ENCODE measurements around the gene AIG1. TPM values are rescaled to one million over a fixed set of nuclear protein-coding genes. Genes with fewer than 3 reads are reported as not detected.

The AIG1 gene
- 2.2 and 4.1 TPM in 2 replicates for total RNA-seq (2021)
- Bru-seq, nascent RNA = percentile 29 among the genes with signal in this experiment
- BruChase-seq, experiment 1, labeled RNA remaining after a 2-hour chase = percentile 28 among the genes with signal in this experiment
- percentile 19 among the genes with signal in this experiment for BruChase-seq, experiment 2, labeled RNA remaining after a 6-hour chase
- long read RNA-seq, partial matches to known transcripts = 0 of 2 reads
- long read RNA-seq, other reads (novel, unspliced or antisense) = 1 of 2 reads

- CTCF ChIA-PET = no interaction called here
These were observed at the start of gene AIG1 for GRCh38 chr6:143060806-143061596. AIG1 (plus strand) TSS chr6:143060889; CDS start chr6:143060926, 37 bp downstream.

GRCh38 chr6:143014764-143015163 is 45.9 kb upstream of the AIG1 start:
- no peak overlapping the region for H3K27ac ChIP-seq (ENCODE audit: low read depth, low read length, poor library complexity, severe bottlenecking)
- TF ChIP-seq CTCF (conservative IDR thresholded peaks at IDR 0.05; ENCODE audit: low read depth, low read length) (no peak), EZH2 (IDR thresholded peaks at IDR 0.05; ENCODE audit: borderline replicate concordance, low read depth, low read length, poor library complexity, severe bottlenecking) (no peak)
- no peaks in the 10 kb centered on the region for H3K9me3 ChIP-seq (ENCODE audit: low read depth, low read length, poor library complexity, severe bottlenecking)
- H3K4me1 ChIP-seq (ENCODE audit: insufficient read depth, low read length, poor library complexity, severe bottlenecking) = no peaks in the 10 kb centered on the region
- no peaks in the 10 kb centered on the region for H3K27me3 ChIP-seq (replicated peaks; ENCODE audit: insufficient read depth, low read depth, low read length, poor library complexity)
- intact Hi-C loops (cut with micrococcal nuclease; ENCODE audit: unreplicated experiment) = no loop called here
- ChIA-PET CTCF (no interaction called here), POLR2A (ENCODE audit: low non-redundant PET) (no interaction called here)
- DNase-seq (ENCODE audit: low spot score) = no peak
- H3K36me3 ChIP-seq (ENCODE audit: insufficient read depth, low read length, poor library complexity, severe bottlenecking) = no peaks in the 10 kb centered on the region
- no TSS peak for BruUV-seq (replicated peaks)
- no peak overlapping the region for H3K4me3 ChIP-seq (ENCODE audit: low read depth, low read length, poor library complexity, severe bottlenecking)

More at GRCh38 chr6:143060806-143061596, at the start of gene AIG1:
- Histone ChIP-seq H3K4me3 (ENCODE audit: low read depth, low read length, poor library complexity, severe bottlenecking) (peak within 1 kb of the TSS; percentile 65), H3K36me3 (ENCODE audit: insufficient read depth, low read length, poor library complexity, severe bottlenecking) (no peaks in the 10 kb centered on the region), H3K9me3 (ENCODE audit: low read depth, low read length, poor library complexity, severe bottlenecking) (no peaks in the 10 kb centered on the region), H3K27ac (ENCODE audit: low read depth, low read length, poor library complexity, severe bottlenecking) (no peak within 1 kb of the TSS), H3K4me1 (ENCODE audit: insufficient read depth, low read length, poor library complexity, severe bottlenecking) (no peaks in the 10 kb centered on the region), H3K27me3 (replicated peaks; ENCODE audit: insufficient read depth, low read depth, low read length, poor library complexity) (no peaks in the 10 kb centered on the region)
- POLR2A ChIA-PET (ENCODE audit: low non-redundant PET) = no interaction called here
- BruUV-seq (replicated peaks) = no TSS peak
- DNase-seq (ENCODE audit: low spot score) = peak; percentile 43
- no peak for TF ChIP-seq CTCF (conservative IDR thresholded peaks at IDR 0.05; ENCODE audit: low read depth, low read length)
- no peak for TF ChIP-seq EZH2 (IDR thresholded peaks at IDR 0.05; ENCODE audit: borderline replicate concordance, low read depth, low read length, poor library complexity, severe bottlenecking)
- intact Hi-C loops (cut with micrococcal nuclease; ENCODE audit: unreplicated experiment) = no loop called here

GRCh38 chr6:143015300-143015706 is 45.4 kb upstream of the AIG1 start:
- Histone ChIP-seq H3K4me3 (ENCODE audit: low read depth, low read length, poor library complexity, severe bottlenecking) (no peak overlapping the region), H3K9me3 (ENCODE audit: low read depth, low read length, poor library complexity, severe bottlenecking) (no peaks in the 10 kb centered on the region), H3K4me1 (ENCODE audit: insufficient read depth, low read length, poor library complexity, severe bottlenecking) (no peaks in the 10 kb centered on the region), H3K27me3 (replicated peaks; ENCODE audit: insufficient read depth, low read depth, low read length, poor library complexity) (no peaks in the 10 kb centered on the region), H3K27ac (ENCODE audit: low read depth, low read length, poor library complexity, severe bottlenecking) (no peak overlapping the region), H3K36me3 (ENCODE audit: insufficient read depth, low read length, poor library complexity, severe bottlenecking) (no peaks in the 10 kb centered on the region)
- no TSS peak for BruUV-seq (replicated peaks)
- DNase-seq (ENCODE audit: low spot score) = no peak
- ChIA-PET CTCF (no interaction called here), POLR2A (ENCODE audit: low non-redundant PET) (no interaction called here)
- intact Hi-C loops (cut with micrococcal nuclease; ENCODE audit: unreplicated experiment) = no loop called here
- TF ChIP-seq EZH2 (IDR thresholded peaks at IDR 0.05; ENCODE audit: borderline replicate concordance, low read depth, low read length, poor library complexity, severe bottlenecking) (no peak), CTCF (conservative IDR thresholded peaks at IDR 0.05; ENCODE audit: low read depth, low read length) (no peak)

All from A673 (cell line).